GM21825 (cell line): ENCODE measurements around the gene PARN.
"Not testable (repeated sequence)": the region's sequence is repeated elsewhere in the genome, so short reads cannot be mapped to it uniquely, and the experiment has no call there.

Experiments used
- ATAC-seq: cut with Tn5 transposase; IDR thresholded peaks from one replicate; pipeline ENCODE4 v1.9.1; 2021; ENCODE audit warnings: mild to moderate bottlenecking, moderate library complexity; ENCODE audit not compliant: unreplicated experiment

Gene PARN

GRCh38 chr16:14634389-14634725 is 4.3 kb upstream of the PARN start:
- no peak for ATAC-seq

- peak; percentile 71 for ATAC-seq
Observed at GRCh38 chr16:14632693-14633569, 2.9 kb upstream of the PARN start, which contains the start of gene BFAR. BFAR (plus strand) TSS chr16:14632951; CDS start chr16:14644347, 11,396 bp downstream.

DNA sequence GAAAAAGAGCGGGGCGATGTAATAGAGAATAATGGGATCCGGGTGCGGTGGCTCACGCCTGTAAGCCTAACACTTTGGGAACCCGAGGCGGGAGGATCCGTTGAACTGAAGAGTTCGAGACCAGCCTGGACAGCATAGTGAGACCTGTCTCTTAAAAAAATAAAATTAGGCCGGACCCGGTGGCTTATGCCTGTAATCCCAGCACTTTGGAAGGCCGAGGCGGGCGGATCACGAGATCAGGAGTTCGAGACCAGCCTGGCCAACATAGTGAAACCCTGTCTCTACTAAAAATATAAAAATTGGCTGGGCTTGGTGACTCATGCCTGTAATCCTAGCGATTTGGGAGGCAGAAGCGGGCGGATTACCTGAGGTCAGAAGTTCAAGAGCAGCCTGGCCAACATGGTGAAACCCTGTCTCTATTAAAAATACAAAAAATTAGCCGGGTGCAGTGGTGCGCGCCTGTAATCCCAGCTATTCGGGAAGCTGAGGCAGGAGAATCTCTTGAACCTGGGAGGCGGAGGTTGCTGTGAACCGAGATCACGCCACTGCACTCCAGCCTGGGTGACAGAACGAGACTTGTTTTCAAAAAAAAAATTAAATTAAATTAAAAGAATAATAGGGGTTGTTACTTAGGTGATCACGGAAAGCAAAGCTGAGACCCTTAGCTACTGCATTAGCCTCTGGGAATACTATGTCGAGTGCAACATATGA is 715 bp upstream of the PARN start:
- ATAC-seq, result not testable (repeated sequence)

- ATAC-seq, result peak; percentile 4
Observed at GRCh38 chr16:14629612-14629918, 495 bp downstream of the PARN start.

DNA sequence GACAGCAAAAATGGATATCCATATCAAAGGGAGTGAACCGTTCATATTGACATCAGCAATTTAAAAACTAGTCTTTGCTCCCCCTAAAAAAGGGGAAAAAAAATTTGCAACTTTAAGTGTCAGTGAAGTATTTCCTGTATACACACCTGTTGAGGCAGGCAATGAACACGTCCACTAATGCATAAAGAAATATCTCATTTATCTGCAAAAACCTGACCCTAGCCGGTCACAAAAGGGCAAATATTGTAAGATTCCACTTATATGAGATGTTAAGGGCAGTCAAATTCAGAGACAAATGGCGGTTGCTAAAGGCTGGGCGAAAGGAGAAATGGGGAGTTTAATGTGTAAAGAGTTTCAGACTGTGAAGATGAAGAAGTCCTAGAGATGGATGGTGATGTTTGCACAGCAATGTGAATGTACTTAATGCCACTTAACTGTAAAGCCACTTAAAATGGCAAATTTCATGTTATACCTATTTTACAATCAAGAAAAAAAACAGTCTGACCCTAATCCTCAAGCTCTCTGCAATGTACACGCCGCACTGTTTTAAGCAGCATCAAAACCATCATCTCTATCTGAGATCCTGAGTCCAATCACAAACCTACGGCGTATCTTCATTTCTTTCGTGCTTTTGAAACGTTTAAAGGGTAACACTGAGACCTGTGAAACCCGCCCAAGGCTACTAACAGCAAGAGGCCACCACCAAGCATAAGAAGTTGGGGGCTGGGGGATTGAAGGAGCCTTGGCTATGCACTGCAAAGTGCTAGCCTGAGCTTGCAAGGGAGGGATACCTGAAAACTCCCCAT is 1.1 kb downstream of the PARN start:
- ATAC-seq, result no peak

- ATAC-seq, result no peak
Observed at GRCh38 chr16:14627078-14627477, 3.0 kb downstream of the PARN start.

DNA sequence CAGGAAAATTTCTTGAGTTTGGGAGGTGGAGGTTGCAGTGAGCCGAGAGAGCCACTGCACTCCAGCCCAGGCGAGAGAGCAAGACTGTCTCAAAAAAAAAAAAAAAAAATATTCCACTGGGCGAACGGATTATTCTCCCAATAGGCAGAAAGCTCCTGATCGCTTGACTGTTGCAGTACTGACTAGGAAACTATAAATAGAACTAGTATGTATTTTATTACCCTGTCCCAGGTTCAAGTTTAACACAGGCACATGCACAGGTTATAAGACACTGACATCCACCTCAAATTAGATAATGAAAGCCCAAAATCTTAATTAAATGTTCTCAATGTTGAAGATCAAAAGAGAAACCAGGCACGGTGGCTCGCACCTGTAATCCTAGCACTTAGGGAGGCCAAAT is 11.5 kb downstream of the PARN start:
- no peak for ATAC-seq

DNA sequence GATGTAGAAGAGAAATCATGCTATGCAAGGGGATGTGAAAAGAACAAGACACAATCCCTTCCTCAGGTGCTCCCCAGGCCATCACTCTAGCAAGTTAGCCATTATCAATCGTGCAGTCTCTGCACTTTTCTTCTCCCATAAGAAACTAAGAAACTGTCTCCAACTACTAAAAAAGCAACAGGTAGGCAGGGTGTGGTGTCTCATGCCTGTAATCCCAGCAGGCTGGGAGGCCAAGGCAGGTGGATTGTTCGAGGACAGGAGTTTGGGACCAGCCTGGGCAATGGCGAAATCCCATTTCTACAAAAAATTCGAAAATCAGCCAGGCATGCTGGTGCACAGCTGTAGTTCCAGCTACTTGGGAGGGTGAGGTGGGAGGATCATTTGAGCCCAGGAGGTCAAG is 13.8 kb downstream of the PARN start:
- no peak for ATAC-seq

DNA sequence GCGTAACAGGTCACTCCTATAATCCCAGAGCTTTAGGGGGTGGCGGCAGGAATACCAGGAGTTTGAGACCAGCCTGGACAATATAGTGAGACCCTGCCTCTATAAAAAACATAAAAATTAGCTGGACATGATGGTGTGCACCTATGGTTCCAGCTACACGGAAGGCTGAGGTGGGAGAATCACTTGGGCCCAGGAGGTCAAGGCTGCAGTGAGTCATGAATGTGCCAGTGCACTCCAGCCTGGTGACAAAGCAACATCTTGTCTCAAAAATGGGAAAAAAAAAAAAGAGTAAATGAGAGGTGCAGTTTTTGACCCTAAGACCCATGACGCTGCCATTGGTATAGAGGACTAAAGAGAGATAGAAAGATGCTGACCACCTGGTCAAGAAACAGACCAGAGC is 16.1 kb downstream of the PARN start:
- no peak for ATAC-seq

GRCh38 chr16:14611660-14612059 is 18.4 kb downstream of the PARN start:
- ATAC-seq, result no peak

DNA sequence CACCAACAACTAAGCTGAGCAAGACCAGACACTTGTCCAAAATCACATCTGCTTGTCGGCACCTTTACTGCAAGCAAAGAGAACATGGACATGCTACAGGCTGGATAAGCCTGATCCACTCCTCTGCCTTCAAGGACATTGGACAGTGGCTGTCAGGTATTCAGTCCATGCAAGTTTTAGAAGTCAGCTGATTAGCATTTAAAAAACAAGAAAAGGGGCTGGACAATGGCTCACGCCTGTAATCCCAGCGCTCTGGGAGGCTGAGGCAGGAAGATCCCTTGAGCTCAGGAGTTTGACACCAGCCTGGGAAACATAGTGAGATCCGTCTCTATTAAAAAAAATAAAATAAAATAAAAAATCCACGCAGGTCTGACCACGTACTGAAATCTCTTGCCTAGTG is 20.3 kb downstream of the PARN start:
- no peak for ATAC-seq

DNA sequence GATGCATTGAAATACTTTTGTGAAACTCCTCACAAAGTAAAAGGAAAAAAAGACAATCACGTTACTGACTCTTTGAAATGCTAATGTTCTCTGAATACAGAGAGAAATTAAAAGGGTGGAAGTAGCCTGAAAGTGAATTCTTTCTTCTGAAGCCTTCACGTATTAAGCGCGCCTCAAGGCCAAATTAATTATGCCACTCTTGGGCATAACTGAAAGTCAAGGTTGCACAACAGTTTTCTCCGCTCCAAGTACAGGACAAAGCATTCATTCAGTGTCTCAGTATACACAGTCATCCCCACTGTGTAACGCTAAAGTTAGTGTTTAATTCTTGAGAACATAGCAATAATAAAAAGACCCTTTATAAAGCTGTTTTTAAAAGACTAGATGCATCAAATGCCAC is 21.5 kb downstream of the PARN start:
- ATAC-seq, result no peak

DNA sequence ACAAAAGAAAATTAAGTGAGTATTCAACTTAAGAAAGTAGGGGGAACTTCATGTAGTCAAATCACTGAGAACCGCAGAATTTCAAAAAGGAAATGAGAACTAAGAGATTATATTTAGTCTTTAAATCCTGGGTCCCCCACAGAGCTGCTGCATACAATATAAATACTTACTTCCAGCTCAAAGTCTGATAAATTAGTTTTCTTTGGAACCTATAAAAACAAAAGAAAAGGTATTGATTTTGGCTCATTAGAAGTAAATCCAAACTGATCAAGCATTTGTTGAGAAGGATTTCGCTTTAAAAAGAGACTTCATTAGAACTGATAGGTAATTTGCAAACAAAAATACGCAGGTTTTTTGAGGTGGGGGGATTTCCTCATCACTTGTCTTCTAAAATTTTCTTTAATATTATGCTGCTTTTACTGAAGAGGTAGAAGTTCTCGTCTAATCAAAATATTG is 21.9 kb downstream of the PARN start:
- no peak for ATAC-seq

GRCh38 chr16:14606102-14606501 is 24.0 kb downstream of the PARN start:
- ATAC-seq, result no peak

GRCh38 chr16:14602443-14602963 is 27.6 kb downstream of the PARN start:
- ATAC-seq, result no peak

DNA sequence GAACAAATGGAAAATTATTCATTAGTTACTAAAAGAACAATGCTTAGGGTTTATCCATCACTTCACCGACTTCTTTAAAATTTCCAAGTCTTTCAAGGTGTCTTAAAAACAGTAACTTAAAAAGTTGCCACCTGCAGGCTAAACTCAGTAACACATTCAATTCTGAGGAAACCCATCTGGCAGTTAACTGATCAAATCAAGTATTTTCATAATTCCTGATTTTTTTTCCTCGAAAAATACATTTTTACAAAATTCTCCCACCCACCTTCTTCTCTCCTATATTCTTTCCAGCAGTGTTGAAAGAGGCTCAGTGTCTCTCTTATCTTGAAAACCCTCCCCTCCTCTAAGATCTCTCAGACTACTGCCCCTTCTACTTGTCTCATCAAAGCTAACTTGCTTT is 29.9 kb downstream of the PARN start:
- ATAC-seq, result no peak

GRCh38 chr16:14586637-14587305 is 43.3 kb downstream of the PARN start:
- no peak for ATAC-seq

DNA sequence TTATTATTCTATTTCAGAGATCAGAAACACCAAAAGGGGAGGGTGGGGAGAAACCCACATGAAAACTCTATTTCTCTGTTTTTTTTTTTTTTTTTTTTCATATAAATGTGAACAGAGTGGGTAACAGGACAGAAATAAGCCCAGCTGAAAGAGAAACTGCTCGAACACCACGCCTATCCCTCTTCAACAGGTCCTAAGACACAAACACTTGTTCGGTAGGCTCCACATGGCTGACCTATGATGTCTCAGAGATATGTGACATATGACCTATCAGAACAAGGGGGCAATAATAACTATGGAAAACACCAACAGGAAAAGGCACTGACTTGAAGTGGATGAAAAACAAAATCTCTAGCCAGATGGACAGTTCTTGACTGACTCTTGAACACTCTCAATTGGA is 44.8 kb downstream of the PARN start:
- ATAC-seq, result no peak

DNA sequence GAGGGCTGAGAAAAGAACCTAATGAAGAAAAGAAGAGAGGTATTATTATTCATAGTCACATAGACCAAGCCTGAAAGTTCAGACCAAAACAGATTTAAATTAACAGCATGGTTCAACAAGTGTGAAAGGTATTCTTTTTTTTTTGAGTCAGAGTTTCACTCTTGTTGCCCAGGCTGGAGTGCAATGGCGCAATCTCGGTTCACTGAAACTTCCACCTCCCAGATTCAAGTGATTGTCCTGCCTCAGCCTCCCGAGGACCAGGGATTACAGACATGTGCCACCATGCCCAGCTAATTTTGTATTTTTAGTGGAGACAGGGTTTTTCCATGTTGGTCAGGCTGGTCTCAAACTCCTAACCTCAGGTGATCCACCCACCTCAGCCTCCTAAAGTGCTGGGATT is 49.1 kb downstream of the PARN start:
- ATAC-seq, result not testable (repeated sequence)

- ATAC-seq, result no peak
Observed at GRCh38 chr16:14579266-14579665, 50.8 kb downstream of the PARN start.

GRCh38 chr16:14576532-14576931 is 53.5 kb downstream of the PARN start:
- no peak for ATAC-seq
